ENCODE results near the gene MRPL12.

MRPL12 gene

DNA sequence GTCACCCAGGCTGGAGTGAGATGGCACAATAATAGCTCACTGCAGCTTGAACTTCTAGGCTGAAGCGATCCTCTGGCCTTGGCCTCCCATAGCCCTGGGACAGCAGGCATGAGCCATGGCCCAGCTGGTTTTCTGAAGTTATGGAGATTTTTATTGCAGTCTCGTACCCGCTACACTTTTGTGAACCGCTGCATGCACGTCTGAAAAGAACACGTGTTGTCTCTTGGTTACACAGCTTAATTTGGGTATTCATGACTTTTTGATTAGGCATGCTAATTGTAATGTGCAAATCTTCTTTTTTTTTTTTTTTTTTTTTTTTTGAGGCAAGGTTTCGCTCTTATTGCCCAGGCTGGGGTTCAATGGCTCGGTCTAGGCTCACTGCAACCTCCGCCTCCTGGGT is 22.3 kb downstream of the MRPL12 start:
- H3K27ac ChIP-seq (ENCODE audit: low read depth, low read length) = no peak overlapping the region

GRCh38 chr17:81726004-81726403 is 22.8 kb downstream of the MRPL12 start:
- TF ChIP-seq EZH2phosphoT487 (conservative IDR thresholded peaks at IDR 0.05; ENCODE audit: low read length) = no peak
- TF ChIP-seq, protein P1, sequence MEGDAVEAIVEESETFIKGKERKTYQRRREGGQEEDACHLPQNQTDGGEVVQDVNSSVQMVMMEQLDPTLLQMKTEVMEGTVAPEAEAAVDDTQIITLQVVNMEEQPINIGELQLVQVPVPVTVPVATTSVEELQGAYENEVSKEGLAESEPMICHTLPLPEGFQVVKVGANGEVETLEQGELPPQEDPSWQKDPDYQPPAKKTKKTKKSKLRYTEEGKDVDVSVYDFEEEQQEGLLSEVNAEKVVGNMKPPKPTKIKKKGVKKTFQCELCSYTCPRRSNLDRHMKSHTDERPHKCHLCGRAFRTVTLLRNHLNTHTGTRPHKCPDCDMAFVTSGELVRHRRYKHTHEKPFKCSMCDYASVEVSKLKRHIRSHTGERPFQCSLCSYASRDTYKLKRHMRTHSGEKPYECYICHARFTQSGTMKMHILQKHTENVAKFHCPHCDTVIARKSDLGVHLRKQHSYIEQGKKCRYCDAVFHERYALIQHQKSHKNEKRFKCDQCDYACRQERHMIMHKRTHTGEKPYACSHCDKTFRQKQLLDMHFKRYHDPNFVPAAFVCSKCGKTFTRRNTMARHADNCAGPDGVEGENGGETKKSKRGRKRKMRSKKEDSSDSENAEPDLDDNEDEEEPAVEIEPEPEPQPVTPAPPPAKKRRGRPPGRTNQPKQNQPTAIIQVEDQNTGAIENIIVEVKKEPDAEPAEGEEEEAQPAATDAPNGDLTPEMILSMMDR (IDR thresholded peaks at IDR 0.05; ENCODE audit: insufficient read depth, low read length, poor library complexity, severe bottlenecking) = no peak
- H2AFZ ChIP-seq (ENCODE audit: low read depth, low read length, severe bottlenecking) = no peak overlapping the region
- no peaks in the 10 kb centered on the region for H3K36me3 ChIP-seq (ENCODE audit: low read length)
- H4K20me1 ChIP-seq (ENCODE audit: low read depth, low read length) = no peaks in the 10 kb centered on the region
- no peaks in the 10 kb centered on the region for H3K79me2 ChIP-seq (ENCODE audit: insufficient read depth, low read length)
- H3K4me3 ChIP-seq (ENCODE audit: insufficient read depth, low read length, poor library complexity, severe bottlenecking) = no peak overlapping the region
- no peaks in the 10 kb centered on the region for H3K9me2 ChIP-seq (replicated peaks; ENCODE audit: insufficient read depth, low read length)
- no peak overlapping the region for H3K27ac ChIP-seq (ENCODE audit: low read depth, low read length)
- no peak overlapping the region for H3K4me2 ChIP-seq (ENCODE audit: low read depth, low read length, poor library complexity, severe bottlenecking)
- H3K27me3 ChIP-seq (ENCODE audit: low read length) = no peaks in the 10 kb centered on the region
- H3F3A ChIP-seq (ENCODE audit: insufficient read depth) = no peaks in the 10 kb centered on the region
- H3K9me3 ChIP-seq (ENCODE audit: insufficient read depth, low read length) = no peaks in the 10 kb centered on the region
- no peak overlapping the region for H3K9ac ChIP-seq (ENCODE audit: low read length)

More for the DNA sequence above, 22.3 kb downstream of the MRPL12 start:
- no peak overlapping the region for H2AFZ ChIP-seq (ENCODE audit: low read depth, low read length, severe bottlenecking)
- H4K20me1 ChIP-seq (ENCODE audit: low read depth, low read length) = no peaks in the 10 kb centered on the region
- H3K36me3 ChIP-seq (ENCODE audit: low read length) = no peaks in the 10 kb centered on the region
- H3K27me3 ChIP-seq (ENCODE audit: low read length) = no peaks in the 10 kb centered on the region
- H3K9me3 ChIP-seq (ENCODE audit: insufficient read depth, low read length) = no peaks in the 10 kb centered on the region
- no peak overlapping the region for H3K4me3 ChIP-seq (ENCODE audit: insufficient read depth, low read length, poor library complexity, severe bottlenecking)
- no peak for TF ChIP-seq EZH2phosphoT487 (conservative IDR thresholded peaks at IDR 0.05; ENCODE audit: low read length)
- TF ChIP-seq, protein P1 (IDR thresholded peaks at IDR 0.05; ENCODE audit: insufficient read depth, low read length, poor library complexity, severe bottlenecking) = no peak
- no peaks in the 10 kb centered on the region for H3F3A ChIP-seq (ENCODE audit: insufficient read depth)
- no peaks in the 10 kb centered on the region for H3K79me2 ChIP-seq (ENCODE audit: insufficient read depth, low read length)
- H3K4me2 ChIP-seq (ENCODE audit: low read depth, low read length, poor library complexity, severe bottlenecking) = no peak overlapping the region
- H3K9me2 ChIP-seq (replicated peaks; ENCODE audit: insufficient read depth, low read length) = no peaks in the 10 kb centered on the region
- H3K9ac ChIP-seq (ENCODE audit: low read length) = no peak overlapping the region

- no peak for TF ChIP-seq EZH2phosphoT487 (conservative IDR thresholded peaks at IDR 0.05; ENCODE audit: low read length)
- TF ChIP-seq, protein P1 (IDR thresholded peaks at IDR 0.05; ENCODE audit: insufficient read depth, low read length, poor library complexity, severe bottlenecking) = no peak
- no peaks in the 10 kb centered on the region for H3F3A ChIP-seq (ENCODE audit: insufficient read depth)
- H3K4me3 ChIP-seq (ENCODE audit: insufficient read depth, low read length, poor library complexity, severe bottlenecking) = no peak overlapping the region
- no peak overlapping the region for H2AFZ ChIP-seq (ENCODE audit: low read depth, low read length, severe bottlenecking)
- H3K9me2 ChIP-seq (replicated peaks; ENCODE audit: insufficient read depth, low read length) = no peaks in the 10 kb centered on the region
- H4K20me1 ChIP-seq (ENCODE audit: low read depth, low read length) = no peaks in the 10 kb centered on the region
- H3K27me3 ChIP-seq (ENCODE audit: low read length) = no peaks in the 10 kb centered on the region
- no peaks in the 10 kb centered on the region for H3K36me3 ChIP-seq (ENCODE audit: low read length)
- H3K79me2 ChIP-seq (ENCODE audit: insufficient read depth, low read length) = no peaks in the 10 kb centered on the region
- no peak overlapping the region for H3K9ac ChIP-seq (ENCODE audit: low read length)
- no peak overlapping the region for H3K4me2 ChIP-seq (ENCODE audit: low read depth, low read length, poor library complexity, severe bottlenecking)
- no peak overlapping the region for H3K27ac ChIP-seq (ENCODE audit: low read depth, low read length)
- no peaks in the 10 kb centered on the region for H3K9me3 ChIP-seq (ENCODE audit: insufficient read depth, low read length)
Observed at GRCh38 chr17:81727324-81728031, 24.3 kb downstream of the MRPL12 start.

Data from SU-DHL-6 (cell line).